WTC11 (cell line): ENCODE data around the gene PEX10.

ENCODE experiments used
- ATF1 ChIP-seq: sonication (generic); formaldehyde crosslinking; IDR thresholded peaks from 2 replicates; pipeline ENCODE4 v1.8.1; 2023; ENCODE audit warnings: mild to moderate bottlenecking, moderate library complexity, missing genetic modification reagents
- CREM ChIP-seq: sonication (generic); formaldehyde crosslinking; IDR thresholded peaks from 2 replicates; pipeline ENCODE4 v1.8.1; 2022; ENCODE audit warnings: mild to moderate bottlenecking, missing genetic modification reagents, moderate library complexity
- EMX1 ChIP-seq: fragments of 250-450 bp; sonication (Bioruptor Pico); IDR thresholded peaks from 2 replicates; pipeline ENCODE4 v1.8.0; 2021; ENCODE audit warnings: mild to moderate bottlenecking
- ESRRA ChIP-seq: sonication (generic); formaldehyde crosslinking; IDR thresholded peaks from 2 replicates; pipeline ENCODE4 v1.8.1; 2022; ENCODE audit warnings: mild to moderate bottlenecking, missing genetic modification reagents, borderline replicate concordance
- JUN ChIP-seq: sonication (generic); formaldehyde crosslinking; IDR thresholded peaks from 2 replicates; pipeline ENCODE4 v1.8.0; 2023; ENCODE audit warnings: mild to moderate bottlenecking, missing genetic modification reagents
- KAT7 ChIP-seq: sonication (generic); formaldehyde crosslinking; IDR thresholded peaks from 2 replicates; pipeline ENCODE4 v1.8.1; 2023; ENCODE audit warnings: missing genetic modification reagents, mild to moderate bottlenecking, borderline replicate concordance
- TEAD4 ChIP-seq: sonication (generic); formaldehyde crosslinking; IDR thresholded peaks from 2 replicates; pipeline ENCODE4 v1.8.0; 2022; ENCODE audit warnings: mild to moderate bottlenecking, missing genetic modification reagents
- ZNF232 ChIP-seq: sonication (generic); formaldehyde crosslinking; IDR thresholded peaks from 2 replicates; pipeline ENCODE4 v1.8.0; 2022; ENCODE audit warnings: mild to moderate bottlenecking, missing genetic modification reagents
- TF ChIP-seq, protein P1 (sequence below): fragments of 200-600 bp; IDR thresholded peaks from 2 replicates; pipeline ENCODE4 v1.8.0; 2022; ENCODE audit warnings: antibody characterized with exemption
- TF ChIP-seq, protein P2 (sequence below): fragments of 250-450 bp; sonication (Bioruptor Pico); IDR thresholded peaks from 2 replicates; pipeline ENCODE4 v1.9.0; 2021; ENCODE audit warnings: moderate library complexity, mild to moderate bottlenecking, inconsistent platforms, borderline replicate concordance
- TF ChIP-seq, protein P3 (sequence below): sonication (generic); formaldehyde crosslinking; conservative IDR thresholded peaks from 2 replicates; pipeline ENCODE4 v1.8.1; 2022; ENCODE audit warnings: mild to moderate bottlenecking, missing genetic modification reagents

DNA sequence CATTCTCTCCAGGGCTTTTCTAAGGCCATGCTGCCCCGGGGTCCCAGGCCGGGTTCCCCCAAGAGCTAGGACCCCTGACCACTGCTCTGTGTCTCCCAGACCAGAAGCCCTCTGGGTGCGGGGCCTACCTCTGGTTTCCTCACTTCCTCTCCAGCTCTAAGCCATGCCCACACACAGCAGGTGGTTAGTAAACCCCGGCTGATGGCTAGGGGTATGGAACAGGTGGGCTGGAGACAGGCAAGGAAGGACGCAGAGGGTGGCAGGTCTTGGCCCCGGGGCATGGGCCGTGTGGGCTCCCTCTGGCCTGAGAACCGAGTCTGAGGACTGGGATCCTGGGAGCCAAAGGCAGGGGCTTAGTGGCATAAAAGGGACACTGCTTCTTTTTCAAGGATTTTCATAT is 47.8 kb upstream of the PEX10 start:
- TF ChIP-seq TEAD4 (no peak), CREM (no peak), ATF1 (no peak), KAT7 (CRISPR knock-in tag) (no peak), JUN (CRISPR knock-in tag) (no peak), ESRRA (CRISPR knock-in tag) (no peak), ZNF232 (no peak), EMX1 (CRISPR knock-in tag) (no peak)
- TF ChIP-seq, protein P1, sequence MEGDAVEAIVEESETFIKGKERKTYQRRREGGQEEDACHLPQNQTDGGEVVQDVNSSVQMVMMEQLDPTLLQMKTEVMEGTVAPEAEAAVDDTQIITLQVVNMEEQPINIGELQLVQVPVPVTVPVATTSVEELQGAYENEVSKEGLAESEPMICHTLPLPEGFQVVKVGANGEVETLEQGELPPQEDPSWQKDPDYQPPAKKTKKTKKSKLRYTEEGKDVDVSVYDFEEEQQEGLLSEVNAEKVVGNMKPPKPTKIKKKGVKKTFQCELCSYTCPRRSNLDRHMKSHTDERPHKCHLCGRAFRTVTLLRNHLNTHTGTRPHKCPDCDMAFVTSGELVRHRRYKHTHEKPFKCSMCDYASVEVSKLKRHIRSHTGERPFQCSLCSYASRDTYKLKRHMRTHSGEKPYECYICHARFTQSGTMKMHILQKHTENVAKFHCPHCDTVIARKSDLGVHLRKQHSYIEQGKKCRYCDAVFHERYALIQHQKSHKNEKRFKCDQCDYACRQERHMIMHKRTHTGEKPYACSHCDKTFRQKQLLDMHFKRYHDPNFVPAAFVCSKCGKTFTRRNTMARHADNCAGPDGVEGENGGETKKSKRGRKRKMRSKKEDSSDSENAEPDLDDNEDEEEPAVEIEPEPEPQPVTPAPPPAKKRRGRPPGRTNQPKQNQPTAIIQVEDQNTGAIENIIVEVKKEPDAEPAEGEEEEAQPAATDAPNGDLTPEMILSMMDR, result no peak
- TF ChIP-seq, protein P2, sequence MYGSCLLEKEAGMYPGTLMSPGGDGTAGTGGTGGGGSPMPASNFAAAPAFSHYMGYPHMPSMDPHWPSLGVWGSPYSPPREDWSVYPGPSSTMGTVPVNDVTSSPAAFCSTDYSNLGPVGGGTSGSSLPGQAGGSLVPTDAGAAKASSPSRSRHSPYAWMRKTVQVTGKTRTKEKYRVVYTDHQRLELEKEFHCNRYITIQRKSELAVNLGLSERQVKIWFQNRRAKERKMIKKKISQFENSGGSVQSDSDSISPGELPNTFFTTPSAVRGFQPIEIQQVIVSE (CRISPR knock-in tag), result no peak
- TF ChIP-seq, protein P3, sequence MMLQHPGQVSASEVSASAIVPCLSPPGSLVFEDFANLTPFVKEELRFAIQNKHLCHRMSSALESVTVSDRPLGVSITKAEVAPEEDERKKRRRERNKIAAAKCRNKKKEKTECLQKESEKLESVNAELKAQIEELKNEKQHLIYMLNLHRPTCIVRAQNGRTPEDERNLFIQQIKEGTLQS (CRISPR knock-in tag), result no peak
